ENCODE measurements around the gene NRN1.
"Not testable (repeated sequence)": the region's sequence is repeated elsewhere in the genome, so short reads cannot be mapped to it uniquely, and the experiment has no call there.

Gene NRN1

GRCh38 chr6:6006428-6007365 lies at the start of gene NRN1:
NRN1 (minus strand) TSS chr6:6006925; CDS start chr6:6006749, 176 bp downstream.
- no peak for DNase-seq

- DNase-seq, result no peak
Observed at GRCh38 chr6:6052216-6052615, 45.5 kb upstream of the NRN1 start.

GRCh38 chr6:6046716-6047115 lies 40.0 kb upstream of the NRN1 start:
- no peak for DNase-seq

- no peak for DNase-seq
Observed at GRCh38 chr6:6039946-6040509, 33.3 kb upstream of the NRN1 start.

GRCh38 chr6:6037179-6037578 lies 30.5 kb upstream of the NRN1 start:
- DNase-seq, result no peak

- DNase-seq, result no peak
Observed at GRCh38 chr6:6033858-6034257, 27.1 kb upstream of the NRN1 start.

GRCh38 chr6:6026513-6027205 lies 19.9 kb upstream of the NRN1 start:
- no peak for DNase-seq

- DNase-seq, result no peak
Observed at GRCh38 chr6:6025736-6026135, 19.0 kb upstream of the NRN1 start.

GRCh38 chr6:6024220-6024619 lies 17.5 kb upstream of the NRN1 start:
- no peak for DNase-seq

- DNase-seq, result not testable (repeated sequence)
Observed at GRCh38 chr6:6022841-6023240, 16.1 kb upstream of the NRN1 start.

- no peak for DNase-seq
Observed at GRCh38 chr6:6008648-6009421, 2.1 kb upstream of the NRN1 start.

- no peak for DNase-seq
Observed at GRCh38 chr6:6008089-6008647, 1.4 kb upstream of the NRN1 start.

- DNase-seq, result no peak
Observed at GRCh38 chr6:6007366-6008088, 802 bp upstream of the NRN1 start.

- DNase-seq, result no peak
Observed at GRCh38 chr6:6006006-6006427, 708 bp downstream of the NRN1 start.

GRCh38 chr6:6005051-6006005 lies 1.4 kb downstream of the NRN1 start:
- no peak for DNase-seq

- no peak for DNase-seq
Observed at GRCh38 chr6:6004390-6004995, 2.2 kb downstream of the NRN1 start.

GRCh38 chr6:6003621-6004366 lies 2.9 kb downstream of the NRN1 start:
- no peak for DNase-seq

- DNase-seq, result no peak
Observed at GRCh38 chr6:6002848-6003620, 3.7 kb downstream of the NRN1 start.

Data from NCI-H1436 treated with DMSO at 0.1 percent for 48 hours (cell line).